Vagina (tissue), 2 donors: ENCODE data around the gene HRK.

Source experiments
- POLR2A ChIP-seq, 2 donors: fragments of 450-650 bp; IDR thresholded peaks; one replicate each; pipeline ENCODE4 v1.6.1; 2017; ENCODE audit warnings: antibody characterized with exemption in 2 of 2, mild to moderate bottlenecking in 2 of 2, moderate library complexity in 2 of 2
- POLR2AphosphoS5 ChIP-seq, 2 donors: sonication (generic); formaldehyde crosslinking; IDR thresholded peaks; one replicate each; pipeline ENCODE4 v1.9.0; 2017; ENCODE audit warnings: antibody characterized with exemption in 2 of 2, mild to moderate bottlenecking in 2 of 2, low read depth in 1 of 2; ENCODE audit not compliant: insufficient read depth in 1 of 2
- TF ChIP-seq, protein P1 (sequence below), 3 experiments: fragments of 450-650 bp in 2 of 3; fragments of 200-600 bp in 1 of 3; sonication (generic) in 1 of 3; IDR thresholded peaks; one replicate each; pipeline ENCODE4 v1.5.1; 2017 to 2019; ENCODE audit warnings: antibody characterized with exemption in 3 of 3, mild to moderate bottlenecking in 2 of 3, moderate library complexity in 2 of 3

DNA sequence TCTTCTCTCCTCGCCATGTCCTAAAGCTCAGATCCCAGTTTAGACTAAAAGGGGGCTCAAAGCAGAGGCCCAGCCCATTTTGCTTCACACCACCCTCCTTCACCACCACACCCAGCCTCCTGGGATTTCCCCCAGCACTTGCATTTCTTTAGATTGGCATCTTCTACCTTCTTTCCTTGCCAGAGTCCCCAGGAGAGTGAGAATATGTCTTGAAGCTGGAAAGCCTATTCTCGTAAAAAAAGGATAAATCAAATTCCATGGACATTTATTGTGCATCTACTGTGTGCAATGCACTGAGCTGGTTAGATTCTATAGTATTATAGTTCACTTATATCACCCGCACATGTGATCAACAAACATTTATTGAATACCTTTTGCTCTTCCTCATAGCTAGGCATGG is 39.7 kb upstream of the HRK start:
- TF ChIP-seq, protein P1, sequence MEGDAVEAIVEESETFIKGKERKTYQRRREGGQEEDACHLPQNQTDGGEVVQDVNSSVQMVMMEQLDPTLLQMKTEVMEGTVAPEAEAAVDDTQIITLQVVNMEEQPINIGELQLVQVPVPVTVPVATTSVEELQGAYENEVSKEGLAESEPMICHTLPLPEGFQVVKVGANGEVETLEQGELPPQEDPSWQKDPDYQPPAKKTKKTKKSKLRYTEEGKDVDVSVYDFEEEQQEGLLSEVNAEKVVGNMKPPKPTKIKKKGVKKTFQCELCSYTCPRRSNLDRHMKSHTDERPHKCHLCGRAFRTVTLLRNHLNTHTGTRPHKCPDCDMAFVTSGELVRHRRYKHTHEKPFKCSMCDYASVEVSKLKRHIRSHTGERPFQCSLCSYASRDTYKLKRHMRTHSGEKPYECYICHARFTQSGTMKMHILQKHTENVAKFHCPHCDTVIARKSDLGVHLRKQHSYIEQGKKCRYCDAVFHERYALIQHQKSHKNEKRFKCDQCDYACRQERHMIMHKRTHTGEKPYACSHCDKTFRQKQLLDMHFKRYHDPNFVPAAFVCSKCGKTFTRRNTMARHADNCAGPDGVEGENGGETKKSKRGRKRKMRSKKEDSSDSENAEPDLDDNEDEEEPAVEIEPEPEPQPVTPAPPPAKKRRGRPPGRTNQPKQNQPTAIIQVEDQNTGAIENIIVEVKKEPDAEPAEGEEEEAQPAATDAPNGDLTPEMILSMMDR (IDR thresholded peaks at IDR 0.05) = no peak
- TF ChIP-seq POLR2A (IDR thresholded peaks at IDR 0.05) (no peak), POLR2AphosphoS5 (IDR thresholded peaks at IDR 0.05; ENCODE audit: insufficient read depth in 1 of 2, low read depth in 1 of 2) (no peak)
